HG03342 (cell line): Measurements from ENCODE around the gene TMPRSS7.

Experiments
- ATAC-seq: cut with Tn5 transposase; IDR thresholded peaks from one replicate; pipeline ENCODE4 v1.9.1; 2021; ENCODE audit warnings: mild to moderate bottlenecking, moderate library complexity; ENCODE audit not compliant: unreplicated experiment

TMPRSS7 gene

DNA sequence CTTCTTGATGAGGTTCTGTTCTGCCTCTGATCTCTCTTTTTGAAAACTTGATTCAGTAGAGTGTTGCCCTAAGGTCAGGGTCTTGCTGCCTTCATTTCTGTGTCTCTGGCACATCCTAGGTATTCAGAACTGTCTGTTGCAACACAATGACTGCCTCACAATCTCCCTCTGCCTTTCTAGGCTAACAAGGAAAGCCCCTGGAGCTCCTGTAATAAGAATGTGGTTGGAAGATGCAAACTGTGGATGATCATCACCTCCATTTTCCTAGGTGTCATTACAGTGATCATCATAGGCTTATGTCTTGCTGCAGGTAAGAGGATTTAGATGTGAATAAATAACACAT, 58.6 kb downstream of the TMPRSS7 start:
- ATAC-seq: no peak

- ATAC-seq: no peak
Measured at GRCh38 chr3:112095731-112096130, 61.2 kb downstream of the TMPRSS7 start.

DNA sequence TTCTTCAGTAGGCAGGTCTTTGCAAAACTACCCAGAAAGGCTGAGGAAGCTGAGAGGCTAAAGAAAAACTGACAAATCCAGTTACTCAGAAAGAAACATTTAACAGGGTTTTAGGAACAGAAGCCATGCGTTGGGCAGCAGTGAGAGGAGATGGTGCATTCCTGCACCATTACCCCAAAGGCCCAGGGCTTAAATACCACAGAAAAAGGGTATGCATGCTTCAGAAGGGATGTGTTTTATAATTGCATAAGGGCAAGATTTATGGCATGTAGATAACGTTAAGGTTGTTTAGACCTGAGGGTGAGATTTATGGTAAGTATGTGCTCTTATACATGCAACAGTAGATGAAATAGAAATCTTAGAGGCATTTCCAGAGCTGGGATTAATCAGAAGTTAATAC, 61.6 kb downstream of the TMPRSS7 start:
- ATAC-seq: no peak

DNA sequence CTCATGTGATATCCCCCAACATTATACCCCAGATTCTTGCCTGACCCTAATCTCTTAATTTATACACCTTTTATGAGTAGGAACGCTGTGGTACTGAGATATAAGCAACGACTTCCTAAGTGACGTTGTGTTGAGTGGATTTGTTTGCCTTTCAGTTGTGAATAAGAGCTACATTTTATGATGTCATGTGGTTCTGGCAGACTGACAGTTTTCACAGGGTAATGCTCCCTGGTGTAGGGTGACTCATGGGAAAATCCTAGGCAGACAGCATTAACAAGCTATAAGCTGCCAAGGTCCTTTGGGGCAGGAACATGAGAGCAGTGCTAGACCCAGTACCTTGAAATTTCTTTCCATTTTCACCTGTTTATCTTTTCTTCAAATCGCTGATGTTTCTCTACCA, 62.8 kb downstream of the TMPRSS7 start:
- ATAC-seq: no peak

GRCh38 chr3:112101916-112102315, 67.4 kb downstream of the TMPRSS7 start:
- no peak for ATAC-seq

DNA sequence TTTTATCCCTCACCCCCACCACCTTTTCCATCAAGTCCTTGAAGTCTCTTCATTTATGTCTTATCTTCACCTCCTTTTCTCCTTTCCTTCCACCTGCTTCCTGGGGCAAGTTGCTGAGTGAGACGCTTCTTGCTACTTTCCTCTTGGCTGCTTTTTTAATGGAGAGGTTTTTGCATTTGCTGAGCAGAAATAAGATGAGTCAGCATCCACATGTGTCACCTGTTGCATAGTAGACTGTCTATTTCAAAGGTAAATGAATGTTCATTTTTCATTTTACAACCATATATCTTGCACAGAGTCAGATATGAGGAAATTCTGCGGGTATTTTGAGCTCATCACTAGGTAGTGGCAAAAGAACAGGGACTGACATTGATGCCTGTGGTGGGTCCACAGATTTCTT, 70.2 kb downstream of the TMPRSS7 start:
- ATAC-seq: no peak

GRCh38 chr3:112109322-112109721, 74.8 kb downstream of the TMPRSS7 start:
- ATAC-seq: no peak

DNA sequence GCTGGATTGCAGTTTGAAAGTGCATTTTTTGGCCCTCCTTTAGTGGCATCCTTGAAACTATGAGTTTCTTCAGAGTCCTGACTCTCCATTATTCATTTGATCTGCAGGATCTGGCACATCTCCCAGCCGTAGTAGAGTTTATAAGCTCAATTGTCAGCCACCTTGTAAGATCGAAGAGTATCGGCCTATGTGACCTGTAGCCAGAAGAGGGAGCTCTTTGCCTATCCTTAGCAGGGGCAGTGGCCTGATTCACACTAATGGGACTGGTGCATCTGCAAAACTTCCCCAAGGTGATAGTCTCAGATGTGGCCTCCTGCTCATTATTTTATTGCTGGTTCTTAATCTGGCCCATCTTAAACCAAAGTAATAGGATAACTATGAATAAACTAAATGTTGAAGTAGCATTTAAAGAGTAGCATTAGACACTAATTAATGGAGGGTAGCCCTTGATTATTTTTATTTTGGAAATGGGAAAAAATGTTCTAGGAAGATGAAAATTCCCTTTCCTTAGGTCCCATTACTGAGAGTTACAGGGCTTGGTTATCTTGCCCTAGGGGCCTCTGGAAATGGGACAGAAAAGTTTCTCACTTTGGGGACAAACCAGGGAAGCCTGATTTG, 77.4 kb downstream of the TMPRSS7 start:
- ATAC-seq: peak; percentile 50

DNA sequence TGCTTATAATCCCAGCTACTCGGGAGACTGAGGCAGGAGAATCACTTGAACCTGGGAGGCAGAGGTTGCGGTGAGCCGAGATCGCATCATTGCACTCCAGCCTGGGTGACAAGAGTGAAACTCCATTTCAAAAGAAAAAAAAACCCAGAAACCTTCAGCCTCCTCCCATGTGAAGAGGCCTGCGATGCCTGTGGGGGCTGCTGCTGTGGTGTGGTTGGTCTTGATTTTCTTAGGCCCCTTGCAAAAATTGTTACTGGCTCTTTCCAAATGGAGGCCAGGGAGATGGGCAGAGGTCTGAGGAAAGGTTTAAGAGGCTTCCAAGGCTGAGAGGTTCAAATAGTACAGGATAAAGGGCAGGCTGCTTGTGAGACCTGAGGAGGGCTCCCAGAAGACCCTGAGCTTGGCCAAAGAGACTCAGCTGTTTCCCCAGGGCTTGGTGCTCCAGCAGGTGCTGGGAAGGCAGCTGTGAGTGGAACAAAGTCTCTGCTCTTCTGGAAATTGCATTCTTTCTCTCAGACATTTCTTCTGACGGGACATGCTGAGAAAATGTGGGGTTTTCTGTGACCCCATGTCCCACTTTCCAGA, 80.1 kb downstream of the TMPRSS7 start:
- peak; percentile 23 for ATAC-seq

GRCh38 chr3:112115161-112115739, 80.7 kb downstream of the TMPRSS7 start:
- ATAC-seq: peak; percentile 25

DNA sequence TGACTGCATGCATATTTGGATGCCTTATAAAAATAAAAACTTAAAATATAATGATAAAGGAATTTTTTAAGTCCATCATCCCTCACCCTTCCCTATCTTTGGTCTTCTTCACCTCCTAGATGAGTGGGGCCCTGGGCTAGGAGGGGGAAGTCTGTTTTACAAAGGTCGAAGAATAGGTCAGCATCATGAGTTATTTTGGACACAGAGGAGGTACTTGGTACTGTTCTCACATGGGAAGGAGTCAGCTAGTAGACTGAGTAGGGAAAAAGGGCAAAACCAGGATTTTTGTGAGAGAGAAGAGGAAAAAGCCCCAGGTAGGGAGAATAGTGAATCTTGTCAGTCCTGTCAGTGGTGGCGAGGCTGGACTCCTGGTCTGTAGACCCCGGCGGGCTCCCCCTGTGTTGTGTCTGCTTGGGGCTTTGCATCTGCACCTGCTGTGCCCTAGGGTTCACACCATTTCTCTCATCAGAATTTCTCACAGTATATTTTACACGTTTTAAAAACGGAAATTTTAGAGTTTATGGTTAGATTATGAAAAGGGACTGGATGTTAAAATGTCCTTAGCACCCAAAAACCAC, 81.4 kb downstream of the TMPRSS7 start:
- no peak for ATAC-seq

DNA sequence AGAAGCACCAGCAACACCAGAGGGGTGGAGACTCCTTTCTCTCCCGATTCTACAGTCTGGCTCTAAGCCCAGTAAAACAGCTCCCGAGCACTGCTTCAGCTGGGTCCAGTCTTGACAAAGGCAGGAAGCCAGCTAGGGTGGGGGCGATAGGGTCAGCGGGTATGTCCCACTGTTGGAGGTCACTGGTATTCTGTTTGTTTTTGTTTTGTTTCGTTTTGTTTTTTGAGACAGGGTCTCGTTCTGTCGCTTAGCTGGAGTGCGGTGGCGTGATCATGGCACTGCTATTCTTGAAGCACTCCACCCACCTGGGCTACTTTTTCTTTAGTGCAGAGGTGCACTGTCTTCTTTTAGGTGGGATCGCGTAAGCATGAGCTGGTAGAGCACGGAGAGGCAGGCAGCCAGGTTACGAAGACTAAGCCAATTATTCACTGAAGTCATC, 82.2 kb downstream of the TMPRSS7 start:
- ATAC-seq: no peak

DNA sequence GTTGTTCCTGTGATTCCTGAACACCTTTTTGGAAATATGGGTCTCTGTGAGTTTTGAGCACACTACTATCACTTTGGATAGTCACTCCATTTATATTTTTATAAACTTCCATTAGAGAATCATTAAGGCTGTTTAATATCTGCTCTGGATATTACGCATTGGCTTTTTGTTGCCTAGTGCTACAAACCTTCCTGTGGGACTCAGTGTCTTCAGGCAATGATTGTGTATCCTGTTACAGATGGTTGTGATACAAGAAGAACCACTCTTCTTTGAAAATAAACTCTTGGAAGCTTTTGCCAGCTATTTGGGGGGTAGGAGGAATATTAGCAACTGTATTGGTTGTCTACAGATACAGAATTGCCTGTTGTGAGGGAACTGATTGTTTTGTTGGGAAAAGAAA, 82.9 kb downstream of the TMPRSS7 start:
- ATAC-seq: no peak

GRCh38 chr3:112117841-112118571, 83.5 kb downstream of the TMPRSS7 start:
- ATAC-seq: peak; percentile 34

GRCh38 chr3:112119962-112120836, 85.7 kb downstream of the TMPRSS7 start:
- ATAC-seq: no peak

GRCh38 chr3:112121577-112122547, 87.3 kb downstream of the TMPRSS7 start:
- no peak for ATAC-seq

DNA sequence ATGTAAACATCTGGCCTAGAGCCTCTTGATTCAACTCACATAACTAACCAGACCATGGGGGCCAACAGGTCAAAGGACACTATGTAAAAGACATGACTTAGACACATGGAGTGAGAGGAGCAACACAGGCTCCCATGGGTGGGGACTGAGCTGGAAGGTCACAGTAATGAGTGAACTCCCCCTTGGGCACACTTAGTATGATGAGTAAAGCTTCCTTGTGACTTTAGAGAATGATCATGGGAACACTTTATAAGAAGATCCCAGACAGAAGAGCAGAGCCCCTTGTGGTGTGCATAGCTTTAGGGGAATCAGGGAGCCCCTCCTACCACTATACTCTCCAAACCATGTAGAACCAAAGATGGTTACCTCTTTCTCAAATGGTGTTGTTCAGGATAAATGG, 88.3 kb downstream of the TMPRSS7 start:
- ATAC-seq: no peak

DNA sequence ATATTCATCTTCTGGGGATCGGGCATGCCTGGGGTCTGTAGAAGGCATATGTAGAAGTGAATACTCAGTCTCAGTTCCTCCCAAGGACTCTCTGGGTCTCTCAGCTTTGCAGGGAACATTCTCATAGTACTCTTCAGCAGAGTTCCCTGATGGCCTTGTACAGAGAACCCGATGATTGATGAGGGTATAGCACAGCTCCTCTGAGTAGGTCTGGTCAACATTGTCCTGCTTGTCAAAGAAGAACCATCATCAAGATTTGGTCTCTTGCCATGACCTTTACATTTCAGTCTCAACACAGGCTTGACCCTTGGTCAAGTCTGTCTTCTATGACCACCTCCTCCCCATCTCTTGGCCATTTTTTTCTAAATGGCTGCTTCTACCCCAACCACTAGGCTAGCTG, 89.0 kb downstream of the TMPRSS7 start:
- no peak for ATAC-seq

GRCh38 chr3:112124907-112125607, 90.5 kb downstream of the TMPRSS7 start:
- ATAC-seq: no peak
